HTERT RPE-1 (cell line): ENCODE data around the gene CCDC146.
"Not testable (repeated sequence)": the region's sequence is repeated elsewhere in the genome, so short reads cannot be mapped to it uniquely, and the experiment has no call there.

Experiments used
- in situ Hi-C: fragments of 300-500 bp; cut with MboI; formaldehyde crosslinking; loops from 4 replicates; pipeline ENCODE4 v1.14.3; 2020; ENCODE audit warnings: low sequenced_read_pairs

The CCDC146 gene, protein sequence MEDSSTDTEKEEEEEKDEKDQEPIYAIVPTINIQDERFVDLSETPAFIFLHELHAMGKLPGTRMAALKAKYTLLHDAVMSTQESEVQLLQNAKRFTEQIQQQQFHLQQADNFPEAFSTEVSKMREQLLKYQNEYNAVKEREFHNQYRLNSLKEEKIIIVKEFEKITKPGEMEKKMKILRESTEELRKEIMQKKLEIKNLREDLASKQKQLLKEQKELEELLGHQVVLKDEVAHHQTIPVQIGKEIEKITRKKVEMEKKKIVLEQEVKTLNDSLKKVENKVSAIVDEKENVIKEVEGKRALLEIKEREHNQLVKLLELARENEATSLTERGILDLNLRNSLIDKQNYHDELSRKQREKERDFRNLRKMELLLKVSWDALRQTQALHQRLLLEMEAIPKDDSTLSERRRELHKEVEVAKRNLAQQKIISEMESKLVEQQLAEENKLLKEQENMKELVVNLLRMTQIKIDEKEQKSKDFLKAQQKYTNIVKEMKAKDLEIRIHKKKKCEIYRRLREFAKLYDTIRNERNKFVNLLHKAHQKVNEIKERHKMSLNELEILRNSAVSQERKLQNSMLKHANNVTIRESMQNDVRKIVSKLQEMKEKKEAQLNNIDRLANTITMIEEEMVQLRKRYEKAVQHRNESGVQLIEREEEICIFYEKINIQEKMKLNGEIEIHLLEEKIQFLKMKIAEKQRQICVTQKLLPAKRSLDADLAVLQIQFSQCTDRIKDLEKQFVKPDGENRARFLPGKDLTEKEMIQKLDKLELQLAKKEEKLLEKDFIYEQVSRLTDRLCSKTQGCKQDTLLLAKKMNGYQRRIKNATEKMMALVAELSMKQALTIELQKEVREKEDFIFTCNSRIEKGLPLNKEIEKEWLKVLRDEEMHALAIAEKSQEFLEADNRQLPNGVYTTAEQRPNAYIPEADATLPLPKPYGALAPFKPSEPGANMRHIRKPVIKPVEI

GRCh38 chr7:77121860-77122681, at the start of gene CCDC146:
CCDC146 (plus strand) TSS chr7:77122615; CDS start chr7:77167669, 45,054 bp downstream.
- in situ Hi-C loops: not testable (repeated sequence)

DNA sequence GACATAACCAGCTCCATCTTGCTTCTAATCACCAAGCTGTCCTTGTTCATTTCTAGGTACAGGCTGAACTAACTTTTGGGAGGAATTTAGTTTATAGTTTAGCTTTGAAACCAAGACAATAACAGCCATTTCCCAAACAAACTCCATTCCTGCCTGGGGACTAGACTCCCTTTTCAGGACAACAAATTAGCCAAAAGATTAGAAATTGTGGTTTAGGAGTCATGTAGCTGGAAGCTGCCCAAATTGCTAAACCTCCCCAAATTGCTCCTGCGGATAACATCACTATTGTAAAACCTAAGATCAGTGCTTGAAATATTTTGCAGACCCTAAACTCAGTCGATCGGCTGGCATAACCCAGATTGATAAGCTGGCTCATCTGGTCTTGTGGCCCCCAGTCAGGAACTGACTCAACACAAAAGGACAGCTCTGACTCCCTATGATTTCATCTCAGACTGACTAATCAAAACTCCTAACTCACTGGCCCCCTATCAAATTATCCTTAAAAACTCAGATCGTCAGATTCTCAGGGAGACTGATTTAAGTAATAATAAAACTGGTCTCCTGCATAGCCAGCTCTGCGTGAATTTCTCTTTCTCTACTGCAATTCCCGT, 47.5 kb upstream of the CCDC146 start:
- in situ Hi-C loops: not testable (repeated sequence)

GRCh38 chr7:77077060-77077459, 45.4 kb upstream of the CCDC146 start:
- in situ Hi-C loops: not testable (repeated sequence)

GRCh38 chr7:77079112-77079511, 43.3 kb upstream of the CCDC146 start:
- in situ Hi-C loops: not testable (repeated sequence)

DNA sequence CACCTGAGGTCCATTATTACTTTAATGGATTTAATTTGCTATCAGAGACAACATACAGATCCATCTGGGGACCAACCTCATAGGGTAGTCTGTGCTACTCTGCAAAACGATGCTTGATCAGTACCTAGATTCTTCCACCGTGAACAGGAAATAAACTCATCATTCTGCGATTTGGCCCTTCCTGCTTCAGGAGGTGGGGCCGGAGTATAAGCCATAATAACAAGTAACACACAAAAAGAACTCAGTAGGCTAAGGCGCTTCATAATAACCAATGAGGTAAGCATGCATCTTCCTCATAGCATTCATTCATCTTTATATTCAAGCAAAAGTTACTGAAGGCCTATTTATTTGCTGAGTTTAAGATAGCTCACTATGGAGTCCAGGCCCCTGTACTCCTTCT, 42.8 kb upstream of the CCDC146 start:
- in situ Hi-C loops: not testable (repeated sequence)

GRCh38 chr7:77080236-77080635, 42.2 kb upstream of the CCDC146 start:
- in situ Hi-C loops: not testable (repeated sequence)

GRCh38 chr7:77082192-77082591, 40.2 kb upstream of the CCDC146 start:
- in situ Hi-C loops: not testable (repeated sequence)

DNA sequence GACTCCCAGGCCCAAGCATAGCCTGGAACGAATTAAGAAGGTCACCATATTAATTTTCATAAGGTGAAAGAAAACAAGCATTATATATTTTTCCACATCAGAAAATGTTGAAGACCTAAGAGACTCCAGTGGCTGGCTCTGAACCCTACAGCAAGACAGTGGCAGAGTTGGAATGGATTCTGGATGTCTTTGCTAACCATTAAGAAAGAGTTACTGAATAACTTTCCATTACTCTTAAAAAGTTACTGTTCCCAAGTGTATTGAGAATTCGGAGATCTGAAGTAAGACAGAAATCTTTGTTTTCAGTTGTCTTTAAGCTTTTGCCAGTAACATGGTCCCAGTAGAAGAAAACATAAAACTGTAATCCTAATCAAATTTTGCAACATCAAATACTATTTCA, 30.1 kb upstream of the CCDC146 start:
- in situ Hi-C loops: not testable (repeated sequence)

- in situ Hi-C loops: not testable (repeated sequence)
Observed at GRCh38 chr7:77100501-77100900, 21.9 kb upstream of the CCDC146 start.

GRCh38 chr7:77101187-77101586, 21.2 kb upstream of the CCDC146 start:
- in situ Hi-C loops: not testable (repeated sequence)

- in situ Hi-C loops: not testable (repeated sequence)
Observed at GRCh38 chr7:77102671-77103070, 19.7 kb upstream of the CCDC146 start.

DNA sequence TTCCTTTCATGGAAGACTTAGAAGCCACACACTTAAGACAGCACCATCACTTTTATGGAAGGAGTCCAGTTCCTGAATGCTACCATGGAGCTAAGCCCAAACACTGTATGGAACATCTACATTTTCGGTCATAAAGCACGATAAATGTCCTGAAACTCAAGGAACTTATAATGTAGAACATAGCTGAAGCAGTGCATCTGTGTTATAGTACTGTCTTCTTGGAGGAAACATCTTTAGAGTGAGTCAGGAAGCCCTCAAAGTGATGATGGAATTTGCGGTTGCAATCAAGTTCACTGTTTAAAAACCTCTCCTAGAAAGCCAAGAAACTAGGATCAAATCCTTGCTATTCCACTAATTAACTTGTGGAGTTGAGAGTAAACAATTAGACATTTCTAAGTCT, 16.5 kb upstream of the CCDC146 start:
- in situ Hi-C loops: not testable (repeated sequence)

DNA sequence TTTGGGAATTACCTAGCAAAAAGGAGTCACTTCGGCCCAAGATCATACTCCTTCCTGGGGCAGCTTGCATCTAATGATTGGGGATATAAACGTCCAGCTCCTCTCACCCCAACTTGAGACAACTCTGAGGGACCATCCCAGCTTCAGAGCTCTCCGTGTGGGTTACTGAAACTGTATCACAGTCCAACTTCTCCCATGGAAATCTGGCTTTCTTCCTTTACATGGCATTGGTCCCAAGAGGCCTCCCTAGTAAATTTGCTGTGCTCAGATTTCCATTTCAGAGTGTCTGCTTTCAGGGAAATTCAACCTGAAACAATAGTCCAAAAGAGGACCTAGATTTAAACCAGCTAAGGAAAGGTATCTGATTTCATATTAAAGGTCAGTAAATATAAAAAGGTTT, 14.8 kb upstream of the CCDC146 start:
- in situ Hi-C loops: not testable (repeated sequence)

- in situ Hi-C loops: not testable (repeated sequence)
Observed at GRCh38 chr7:77108362-77108761, 14.1 kb upstream of the CCDC146 start.

- in situ Hi-C loops: not testable (repeated sequence)
Observed at GRCh38 chr7:77112719-77113306, 9.6 kb upstream of the CCDC146 start.

- in situ Hi-C loops: not testable (repeated sequence)
Observed at GRCh38 chr7:77125486-77125885, 3.1 kb downstream of the CCDC146 start.

- in situ Hi-C loops: not testable (repeated sequence)
Observed at GRCh38 chr7:77127009-77127408, 4.6 kb downstream of the CCDC146 start.

GRCh38 chr7:77128582-77129410, 6.4 kb downstream of the CCDC146 start:
- in situ Hi-C loops: not testable (repeated sequence)

GRCh38 chr7:77131781-77132180, 9.4 kb downstream of the CCDC146 start:
- in situ Hi-C loops: not testable (repeated sequence)
